DMS53 (cell line): ENCODE results near the gene RBM23.
"Not testable (repeated sequence)": the region's sequence is repeated elsewhere in the genome, so short reads cannot be mapped to it uniquely, and the experiment has no call there.

ENCODE experiments used
- DNase-seq: peaks from one replicate; lab custom pipeline; 2025; lab: John Stamatoyannopoulos, UW

RBM23 gene

GRCh38 chr14:22915886-22916521, 2.9 kb downstream of the RBM23 start:
- DNase-seq = no peak

DNA sequence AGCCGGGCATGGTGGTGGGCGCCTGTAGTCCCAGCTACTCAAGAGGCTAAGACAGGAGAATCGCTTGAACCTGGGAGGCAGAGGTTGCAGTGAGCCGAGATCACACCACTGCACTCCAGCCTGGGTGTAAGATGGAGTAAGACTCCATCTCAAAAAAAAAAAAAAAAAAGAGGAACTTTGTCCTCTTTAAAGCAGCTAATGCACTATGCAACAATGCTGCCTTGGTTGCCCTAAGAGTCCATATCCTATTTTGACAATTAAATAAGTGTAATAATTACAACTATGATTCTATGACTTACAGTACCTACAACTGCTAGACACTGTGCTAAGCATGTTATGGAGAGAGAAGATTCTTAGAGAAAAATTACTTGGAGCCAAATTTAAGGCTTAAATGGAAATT, 4.1 kb downstream of the RBM23 start:
- DNase-seq = not testable (repeated sequence)

GRCh38 chr14:22910916-22911315, 8.0 kb downstream of the RBM23 start:
- DNase-seq = no peak

GRCh38 chr14:22908601-22909000, 10.3 kb downstream of the RBM23 start:
- no peak for DNase-seq

GRCh38 chr14:22907429-22907828, 11.5 kb downstream of the RBM23 start:
- no peak for DNase-seq

- no peak for DNase-seq
Observed at GRCh38 chr14:22906073-22906472, 12.9 kb downstream of the RBM23 start.

DNA sequence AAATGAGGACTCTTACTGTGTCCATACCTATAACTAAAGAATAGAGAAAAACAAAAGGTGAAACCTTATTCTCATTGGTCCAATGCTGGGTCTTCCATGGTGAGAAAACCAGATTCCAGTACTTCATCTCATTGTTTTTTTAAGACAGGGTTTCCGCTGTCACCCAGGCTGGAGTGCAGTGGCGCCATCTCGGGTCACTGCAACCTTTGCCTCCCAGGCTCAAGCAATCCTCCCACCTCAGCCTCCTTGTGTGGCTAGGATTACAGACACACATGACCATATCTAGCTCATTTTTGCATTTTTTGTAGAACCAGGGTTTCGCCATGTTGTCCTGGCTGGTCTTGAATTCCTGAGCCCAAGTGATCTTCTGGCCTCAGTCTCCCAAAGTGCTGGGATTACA, 13.3 kb downstream of the RBM23 start:
- DNase-seq = no peak

DNA sequence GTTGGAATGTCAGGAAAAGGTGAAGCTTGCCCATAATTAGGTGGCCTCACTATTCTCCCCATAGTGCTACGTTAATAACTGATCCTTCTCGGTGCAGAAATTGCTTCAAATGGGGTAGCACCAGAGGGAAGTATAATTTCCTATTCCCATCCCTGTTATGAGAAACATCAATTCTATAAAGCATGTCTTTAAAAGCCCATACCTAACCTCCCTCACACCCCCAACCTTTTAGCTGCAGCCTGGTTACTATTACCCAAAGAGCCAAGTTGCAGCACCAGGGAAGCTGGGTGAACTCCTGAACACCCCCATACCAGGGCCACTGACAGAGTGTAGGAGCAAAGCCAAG, 15.2 kb downstream of the RBM23 start:
- no peak for DNase-seq

DNA sequence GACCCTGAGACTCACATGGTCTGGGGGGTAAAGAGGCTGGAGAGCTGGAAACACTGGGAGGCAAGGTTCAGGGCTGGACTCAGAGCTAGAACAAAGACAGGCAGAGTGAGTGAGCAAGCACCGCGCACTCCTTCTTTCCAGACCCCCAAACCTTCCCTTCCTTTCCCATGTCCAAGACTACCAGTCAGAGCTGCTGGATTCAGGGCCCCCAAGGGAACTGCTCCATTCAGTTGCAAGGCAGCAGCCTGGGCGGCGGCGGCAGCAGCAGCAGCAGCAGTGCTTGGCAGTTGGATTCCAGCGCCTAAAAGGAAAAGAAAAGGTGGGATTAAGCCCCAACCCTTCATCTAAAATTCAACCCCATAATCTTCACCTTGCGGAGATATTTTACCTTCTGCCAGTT, 17.1 kb downstream of the RBM23 start:
- DNase-seq = no peak

DNA sequence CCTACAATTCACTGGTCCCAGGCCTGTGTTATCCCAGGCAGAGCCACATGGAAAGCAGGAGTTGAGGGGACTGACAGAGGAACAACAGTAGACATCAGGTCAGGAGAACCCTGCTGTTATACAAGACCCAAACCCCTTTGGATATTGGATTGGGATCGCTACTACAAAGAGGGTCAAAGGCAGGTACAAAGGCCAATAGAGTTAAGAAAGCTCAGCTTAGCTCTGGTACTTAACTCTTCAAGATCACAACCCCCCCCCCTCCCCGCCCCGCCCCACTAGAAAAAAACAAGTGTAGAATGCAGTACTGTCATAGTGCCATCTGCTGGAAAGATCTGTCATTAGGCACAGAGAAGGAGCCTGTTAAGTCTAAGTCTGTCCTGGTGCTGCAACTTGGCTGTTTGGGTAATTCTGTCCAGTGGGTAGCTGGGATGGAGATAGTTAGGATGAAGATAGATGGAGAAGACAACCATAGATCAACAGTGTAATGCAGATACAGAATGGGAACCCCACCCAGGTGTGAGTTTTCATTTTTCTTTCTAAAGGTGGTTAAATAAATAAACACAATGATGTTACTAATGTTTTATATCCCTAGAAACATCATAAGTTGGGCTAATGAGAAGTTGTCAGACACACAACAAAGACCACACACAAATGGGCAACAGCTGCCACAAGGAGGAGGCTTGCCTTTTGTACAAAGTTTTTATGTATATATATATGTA, 18.7 kb downstream of the RBM23 start:
- DNase-seq = peak; percentile 74

GRCh38 chr14:22898302-22899090, 20.5 kb downstream of the RBM23 start:
- no peak for DNase-seq

GRCh38 chr14:22897357-22897756, 21.6 kb downstream of the RBM23 start:
- no peak for DNase-seq

GRCh38 chr14:22896760-22897159, 22.2 kb downstream of the RBM23 start:
- peak; percentile 58 for DNase-seq

- DNase-seq = no peak
Observed at GRCh38 chr14:22896356-22896755, 22.6 kb downstream of the RBM23 start.

DNA sequence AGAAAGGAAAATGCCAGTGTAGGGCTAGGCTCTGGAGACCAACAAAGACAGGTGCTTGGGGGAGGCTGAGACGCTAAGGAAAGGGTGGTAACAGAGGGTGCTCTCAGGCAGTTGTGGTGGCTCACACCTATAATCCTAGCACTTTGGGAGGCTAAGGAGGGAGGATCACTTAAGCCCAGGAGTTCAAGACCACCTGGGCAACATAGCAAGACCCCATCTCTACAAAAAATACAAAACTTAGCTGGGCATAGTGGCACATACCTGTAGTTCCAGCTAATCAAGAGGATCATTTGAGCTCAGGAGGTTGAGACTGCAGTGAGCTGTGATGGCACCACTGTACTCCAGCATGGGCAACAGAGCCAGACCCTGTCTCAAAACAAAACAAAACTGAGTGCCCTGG, 23.5 kb downstream of the RBM23 start:
- no peak for DNase-seq

DNA sequence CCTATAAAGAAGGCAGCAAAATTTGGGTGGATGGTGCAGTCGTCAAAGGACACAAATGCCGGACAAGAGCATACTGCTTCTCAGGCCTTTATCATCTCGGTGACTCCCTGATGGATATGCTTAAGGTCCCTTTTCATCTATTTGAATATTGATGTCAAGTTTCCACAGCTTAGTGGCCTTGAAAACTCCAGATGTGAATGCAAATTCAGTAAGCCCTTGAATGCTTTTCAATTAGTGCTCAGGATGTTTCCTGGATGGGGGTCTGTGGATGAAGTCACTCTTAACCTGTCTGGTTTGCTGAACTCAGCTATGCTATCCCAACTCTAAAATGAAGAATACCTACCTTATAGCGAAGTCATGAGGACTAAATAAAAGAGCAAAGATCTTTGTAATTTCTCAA, 25.2 kb downstream of the RBM23 start:
- no peak for DNase-seq

DNA sequence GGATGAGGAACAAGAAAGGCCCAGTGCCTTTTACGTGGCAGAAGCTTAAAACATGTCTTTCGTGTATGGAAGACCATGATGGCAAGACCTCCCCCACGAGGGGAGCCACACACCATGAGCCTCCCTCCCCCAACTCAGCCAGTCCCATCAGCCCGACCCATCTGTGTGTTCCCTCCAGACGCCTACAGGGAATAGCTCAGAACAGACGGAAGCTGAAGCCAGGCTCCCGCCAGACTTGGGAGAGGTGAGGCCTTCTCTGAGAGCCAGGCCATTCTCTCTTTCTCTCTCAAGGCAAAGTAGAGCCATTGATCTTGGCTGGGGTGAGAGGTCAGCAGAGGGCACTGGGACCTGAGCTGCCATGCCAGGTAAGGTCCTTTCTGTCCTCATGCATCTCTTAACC, 26.5 kb downstream of the RBM23 start:
- DNase-seq = no peak

DNA sequence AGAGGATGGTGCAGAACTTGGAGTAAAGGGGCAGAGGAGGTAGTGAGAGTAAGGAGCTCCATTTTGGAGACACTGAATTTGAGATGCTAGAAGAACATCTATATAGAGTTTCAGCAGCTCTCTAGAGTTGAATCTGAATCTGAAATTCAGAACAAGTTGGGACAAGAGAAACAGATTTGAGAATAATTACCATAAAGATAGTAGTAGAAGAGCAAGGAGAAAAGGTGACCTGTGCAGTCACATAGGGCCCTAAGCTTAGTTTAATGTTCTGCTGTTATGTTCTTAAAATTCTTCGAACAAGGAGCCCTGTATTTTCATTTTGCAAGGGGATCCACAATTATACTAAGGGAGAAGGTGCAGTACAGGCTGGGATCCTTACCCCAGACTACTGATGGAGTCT, 28.5 kb downstream of the RBM23 start:
- no peak for DNase-seq

DNA sequence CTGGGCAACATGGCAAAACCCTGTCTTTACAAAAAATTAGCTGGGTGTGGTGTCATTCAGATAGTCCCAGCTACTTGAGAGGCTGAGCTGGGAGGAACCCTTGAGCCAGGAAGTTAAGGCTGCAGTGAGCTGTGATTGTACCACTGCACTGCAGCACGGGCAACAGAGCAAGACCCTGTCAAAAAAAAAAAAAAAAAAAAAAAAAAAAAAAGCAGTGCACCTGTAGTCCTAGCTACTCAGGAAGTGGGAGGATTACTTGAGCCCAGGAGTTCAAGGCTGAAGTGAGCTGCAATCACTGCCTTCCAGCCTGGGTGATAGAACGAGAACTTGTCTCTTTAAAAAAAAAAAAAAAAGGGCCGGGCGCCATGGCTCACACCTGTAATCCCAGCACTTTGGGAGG, 30.3 kb downstream of the RBM23 start:
- DNase-seq = no peak

DNA sequence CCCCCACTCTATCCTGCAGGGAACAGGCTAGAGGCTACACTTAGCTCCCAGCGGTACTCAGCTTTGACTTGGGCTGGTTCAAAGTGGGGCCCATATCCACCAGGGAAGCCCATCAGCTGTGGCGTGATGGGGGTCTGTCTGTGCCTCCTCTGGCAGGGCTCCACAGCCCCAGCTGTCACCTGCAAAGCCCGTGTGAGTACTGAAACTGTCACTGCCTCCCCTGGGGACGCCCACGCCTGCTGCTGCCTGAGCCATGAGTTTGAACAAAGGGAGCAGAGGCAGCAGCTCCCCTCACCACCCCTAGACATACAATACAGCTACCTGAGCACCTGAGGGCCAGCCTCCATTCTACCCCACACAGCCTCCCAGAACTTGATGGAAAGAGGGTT, 31.0 kb downstream of the RBM23 start:
- no peak for DNase-seq

- DNase-seq = peak; percentile 91
Observed at GRCh38 chr14:22887260-22887989, 31.5 kb downstream of the RBM23 start.

DNA sequence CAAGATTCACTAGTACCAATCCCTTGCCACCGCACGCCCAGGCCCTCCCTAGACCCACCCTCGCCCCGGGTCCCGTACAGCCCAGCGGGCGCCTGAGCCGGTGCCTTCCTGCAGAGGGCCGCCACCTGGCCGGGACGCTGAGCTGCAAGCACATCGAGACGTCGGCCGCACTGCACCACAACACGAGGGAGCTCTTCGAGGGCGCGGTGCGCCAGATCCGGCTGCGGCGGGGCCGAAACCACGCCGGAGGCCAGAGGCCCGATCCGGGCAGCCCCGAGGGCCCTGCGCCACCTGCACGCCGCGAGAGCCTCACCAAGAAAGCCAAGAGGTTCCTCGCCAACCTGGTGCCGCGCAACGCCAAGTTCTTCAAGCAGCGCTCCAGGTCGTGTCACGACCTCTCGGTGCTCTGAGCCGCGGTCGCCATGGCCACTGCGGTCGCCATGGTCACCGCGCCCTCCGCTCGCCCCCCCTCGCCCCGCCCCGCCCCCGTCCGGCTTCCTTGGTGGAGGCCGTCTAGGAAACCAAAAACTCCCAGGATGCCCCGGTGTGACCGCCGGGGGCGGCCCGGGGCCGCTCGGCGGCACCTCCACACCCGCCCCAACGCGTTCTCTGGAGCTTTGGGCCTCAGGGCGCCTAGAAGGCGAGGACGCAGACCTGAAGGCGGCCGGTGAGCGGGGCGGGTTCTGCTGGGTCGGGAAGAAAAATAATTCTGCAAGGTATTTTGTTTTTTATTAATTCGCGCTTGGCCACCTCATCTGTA, 32.3 kb downstream of the RBM23 start:
- DNase-seq = peak; percentile 90
